Body of pancreas (tissue), 4 donors: ENCODE results near the gene FAM111A. TPM values are rescaled to one million over a fixed set of nuclear protein-coding genes. Genes with fewer than 3 reads are reported as not detected.

Experiments
- ATAC-seq: fragments of 150-250 bp; one replicate; pipeline ENCODE4 v1.9.1; 2016
- DNase-seq, 4 donors: peaks; one replicate each; pipeline ENCODE4 v3.0.0-alpha.2; 2019
- H3K27ac ChIP-seq, 4 donors: fragments of 200-600 bp; sonication (generic); 1 replicate in 3 of 4; 2 replicates in 1 of 4; pipeline versions ENCODE4 v1.5.1 to v1.6.1; 2016 to 2019; ENCODE audit warnings: mild to moderate bottlenecking in 1 of 4, mixed read lengths in 1 of 4, moderate library complexity in 1 of 4
- H3K27me3 ChIP-seq, 2 donors: fragments of 200-600 bp; sonication (generic); one replicate each; pipeline ENCODE4 v1.6.0; 2016; ENCODE audit warnings: mild to moderate bottlenecking in 1 of 2
- H3K36me3 ChIP-seq, 2 donors: fragments of 200-600 bp; sonication (generic); replicated peaks in 1 of 2; 2 replicates each; pipeline ENCODE4 v1.5.1; 2016; ENCODE audit warnings: low read depth in 2 of 2; ENCODE audit not compliant: insufficient read depth in 1 of 2
- H3K4me1 ChIP-seq: fragments of 200-600 bp; sonication (generic); one replicate; pipeline ENCODE4 v1.6.0; 2016
- H3K4me3 ChIP-seq, 2 donors: fragments of 200-600 bp; sonication (generic); 1 replicate in 1 of 2; 2 replicates in 1 of 2; pipeline ENCODE4 v1.5.1; 2016 to 2019
- H3K9me3 ChIP-seq, 3 donors: fragments of 200-600 bp; sonication (generic); 1 replicate in 2 of 3; 2 replicates in 1 of 3; pipeline ENCODE4 v1.5.1; 2016
- POLR2A ChIP-seq, 3 donors: fragments of 450-650 bp; IDR thresholded peaks; one replicate each; pipeline ENCODE4 v1.6.1; 2016; ENCODE audit warnings: antibody characterized with exemption in 3 of 3, mild to moderate bottlenecking in 2 of 3
- WGBS, 2 donors: methylation state at CpG; one replicate each; pipeline ENCODE4 v1.1.5; 2017; 5-methylcytosine and 5-hydroxymethylcytosine counted together
- intact Hi-C: fragments of 100-400 bp; cut with DNase I; formaldehyde crosslinking; loops from one replicate; pipeline ENCODE4 v1.15.1; 2023
- total RNA-seq, 2 donors: library from RNA; depleted of rRNA; stranded (reverse); fragments of >200 nt; gene quantifications; one replicate each; pipeline ENCODE4 v1.1.0, GENCODE V29; 2016
- TF ChIP-seq, protein P1 (sequence below), 7 experiments: fragments of 450-650 bp in 4 of 7; fragments of 200-600 bp in 3 of 7; sonication (generic) in 3 of 7; IDR thresholded peaks; one replicate each; pipeline ENCODE4 v1.5.1; 2016 to 2019; ENCODE audit warnings: antibody characterized with exemption in 7 of 7

Gene FAM111A
- total RNA-seq, 2 donors from 2014 or later, result 17.4 to 43.8 TPM

GRCh38 chr11:59144579-59145345 is 2.1 kb downstream of the FAM111A start:
- DNase-seq (peak; percentile 77 to 88 (median 82)), ATAC-seq (peak; percentile 63)
- intact Hi-C loops, result no loop called here
- no peaks in the 10 kb centered on the region for H3K27me3 ChIP-seq
- H3K27ac ChIP-seq, result peak overlapping the region; percentile 17 to 98 (median 91)
- TF ChIP-seq, protein P1, sequence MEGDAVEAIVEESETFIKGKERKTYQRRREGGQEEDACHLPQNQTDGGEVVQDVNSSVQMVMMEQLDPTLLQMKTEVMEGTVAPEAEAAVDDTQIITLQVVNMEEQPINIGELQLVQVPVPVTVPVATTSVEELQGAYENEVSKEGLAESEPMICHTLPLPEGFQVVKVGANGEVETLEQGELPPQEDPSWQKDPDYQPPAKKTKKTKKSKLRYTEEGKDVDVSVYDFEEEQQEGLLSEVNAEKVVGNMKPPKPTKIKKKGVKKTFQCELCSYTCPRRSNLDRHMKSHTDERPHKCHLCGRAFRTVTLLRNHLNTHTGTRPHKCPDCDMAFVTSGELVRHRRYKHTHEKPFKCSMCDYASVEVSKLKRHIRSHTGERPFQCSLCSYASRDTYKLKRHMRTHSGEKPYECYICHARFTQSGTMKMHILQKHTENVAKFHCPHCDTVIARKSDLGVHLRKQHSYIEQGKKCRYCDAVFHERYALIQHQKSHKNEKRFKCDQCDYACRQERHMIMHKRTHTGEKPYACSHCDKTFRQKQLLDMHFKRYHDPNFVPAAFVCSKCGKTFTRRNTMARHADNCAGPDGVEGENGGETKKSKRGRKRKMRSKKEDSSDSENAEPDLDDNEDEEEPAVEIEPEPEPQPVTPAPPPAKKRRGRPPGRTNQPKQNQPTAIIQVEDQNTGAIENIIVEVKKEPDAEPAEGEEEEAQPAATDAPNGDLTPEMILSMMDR (IDR thresholded peaks at IDR 0.05), result no peak
- TF ChIP-seq POLR2A (IDR thresholded peaks at IDR 0.05), result peak in 2 of 3 donors; percentile 25
- peaks cover 22% of the 10 kb centered on the region for H3K4me1 ChIP-seq
- peak overlapping the region in 1 of 2 donors; percentile 17 for H3K4me3 ChIP-seq
- H3K36me3 ChIP-seq, result no peaks in the 10 kb centered on the region
- WGBS, 2 donors, result 3 to 7% methylated on average over 25 to 39 of the region's 39 CpGs
- no peaks in the 10 kb centered on the region for H3K9me3 ChIP-seq

- Histone ChIP-seq H3K27me3 (no peaks in the 10 kb centered on the region), H3K36me3 (no peaks in the 10 kb centered on the region), H3K4me3 (no peak overlapping the region), H3K9me3 (no peaks in the 10 kb centered on the region), H3K27ac (peak overlapping the region in 1 of 4 donors; percentile 93), H3K4me1 (peaks cover 22% of the 10 kb centered on the region)
- ATAC-seq (no peak), DNase-seq (peak in 1 of 4 donors; percentile 18)
- WGBS, 2 donors, result 66 to 84% methylated on average over 4 of the region's 4 CpGs
- TF ChIP-seq, protein P1 (IDR thresholded peaks at IDR 0.05), result no peak
- no peak for TF ChIP-seq POLR2A (IDR thresholded peaks at IDR 0.05)
- intact Hi-C loops, result no loop called here
Measured at GRCh38 chr11:59145534-59145933, 2.9 kb downstream of the FAM111A start.

GRCh38 chr11:59151761-59152160 is 9.1 kb downstream of the FAM111A start:
- DNase-seq, result no peak
- H3K27me3 ChIP-seq, result no peaks in the 10 kb centered on the region
- TF ChIP-seq POLR2A (IDR thresholded peaks at IDR 0.05), result no peak
- TF ChIP-seq, protein P1 (IDR thresholded peaks at IDR 0.05), result no peak

DNA sequence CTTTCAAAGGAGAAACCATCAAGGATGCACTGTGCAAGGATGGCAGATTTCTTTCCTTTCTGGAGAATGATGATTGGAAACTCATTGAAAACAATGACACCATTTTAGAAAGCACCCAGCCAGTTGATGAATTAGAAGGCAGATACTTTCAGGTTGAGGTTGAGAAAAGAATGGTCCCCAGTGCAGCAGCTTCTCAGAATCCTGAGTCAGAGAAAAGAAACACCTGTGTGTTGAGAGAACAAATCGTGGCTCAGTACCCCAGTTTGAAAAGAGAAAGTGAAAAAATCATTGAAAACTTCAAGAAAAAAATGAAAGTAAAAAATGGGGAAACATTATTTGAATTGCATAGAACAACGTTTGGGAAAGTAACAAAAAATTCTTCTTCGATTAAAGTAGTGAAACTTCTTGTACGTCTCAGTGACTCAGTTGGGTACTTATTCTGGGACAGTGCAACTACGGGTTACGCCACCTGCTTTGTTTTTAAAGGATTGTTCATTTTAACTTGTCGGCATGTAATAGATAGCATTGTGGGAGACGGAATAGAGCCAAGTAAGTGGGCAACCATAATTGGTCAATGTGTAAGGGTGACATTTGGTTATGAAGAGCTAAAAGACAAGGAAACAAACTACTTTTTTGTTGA is 9.8 kb downstream of the FAM111A start:
- Histone ChIP-seq H3K36me3 (no peaks in the 10 kb centered on the region), H3K27ac (no peak overlapping the region), H3K4me1 (no peaks in the 10 kb centered on the region), H3K9me3 (no peaks in the 10 kb centered on the region), H3K4me3 (no peak overlapping the region), H3K27me3 (no peaks in the 10 kb centered on the region)
- DNase-seq (no peak), ATAC-seq (no peak)
- intact Hi-C loops, result no loop called here
- TF ChIP-seq, protein P1 (IDR thresholded peaks at IDR 0.05), result no peak
- no peak for TF ChIP-seq POLR2A (IDR thresholded peaks at IDR 0.05)
- WGBS, 2 donors, result 85 to 91% methylated on average over 8 of the region's 8 CpGs

More at GRCh38 chr11:59151761-59152160, 9.1 kb downstream of the FAM111A start:
- no peak overlapping the region for H3K27ac ChIP-seq
- H3K4me3 ChIP-seq, result no peak overlapping the region
- H3K9me3 ChIP-seq, result no peaks in the 10 kb centered on the region
- ATAC-seq, result no peak
- intact Hi-C loops, result no loop called here
- no peaks in the 10 kb centered on the region for H3K36me3 ChIP-seq
- WGBS, 2 donors, result 45 to 65% methylated on average over 1 of the region's 1 CpG
- no peaks in the 10 kb centered on the region for H3K4me1 ChIP-seq
